ENCODE data around the gene CSRNP3. TPM values are rescaled to one million over a fixed set of nuclear protein-coding genes. Genes with fewer than 3 reads are reported as not detected.

Gene CSRNP3
- polyA plus RNA-seq, 1 donor (not counting 4 experiments of a cell fraction or from before 2014, with no cell fraction given): 0.87 TPM

DNA sequence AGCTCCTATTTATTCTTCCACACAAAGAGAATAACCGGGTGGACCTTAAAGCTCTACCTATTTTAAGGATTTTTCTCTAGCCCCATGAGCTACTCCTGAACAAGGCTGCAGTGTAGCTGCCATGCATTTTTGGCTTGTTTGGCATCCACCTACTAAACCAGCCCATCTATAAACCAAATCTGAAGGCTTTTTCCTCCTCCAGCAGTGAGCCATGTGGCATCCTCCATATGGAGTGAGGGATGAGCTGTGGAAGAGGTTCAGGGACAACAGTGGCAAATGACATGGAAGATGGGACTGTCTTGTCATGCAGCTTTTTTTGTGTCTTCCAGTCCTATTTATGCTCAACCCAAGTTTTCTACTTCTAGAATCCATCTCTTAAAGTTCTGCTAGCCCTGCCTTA lies 224.3 kb downstream of the CSRNP3 start:
- Histone ChIP-seq H4K20me1 (ENCODE audit: control insufficient read depth, extremely low read depth, insufficient read depth, low read length) (no peaks in the 10 kb centered on the region), H3K4me3 (ENCODE audit: control insufficient read depth in 2 of 3, extremely low read depth in 1 of 3, insufficient read depth in 2 of 3, low read depth in 1 of 3, low read length in 3 of 3) (no peak overlapping the region), H3K27ac (ENCODE audit: control insufficient read depth, insufficient read depth, low read length) (no peak overlapping the region), H3K9me1 (ENCODE audit: control insufficient read depth, extremely low read depth, insufficient read depth, low read length) (no peaks in the 10 kb centered on the region), H3K27me3 (ENCODE audit: control insufficient read depth, extremely low read depth, insufficient read depth, low read length) (no peaks in the 10 kb centered on the region), H3K36me3 (ENCODE audit: control insufficient read depth in 2 of 2, extremely low read depth in 1 of 2, insufficient read depth in 2 of 2, low read length in 2 of 2) (no peaks in the 10 kb centered on the region), H3K4me1 (ENCODE audit: control insufficient read depth, extremely low read depth, insufficient read depth, low read length) (no peaks in the 10 kb centered on the region), H3K9me3 (ENCODE audit: control insufficient read depth, low read depth, low read length) (no peaks in the 10 kb centered on the region), H3K79me2 (ENCODE audit: control insufficient read depth, insufficient read depth, low read length) (no peaks in the 10 kb centered on the region), H2AFZ (ENCODE audit: control insufficient read depth, low read length) (no peak overlapping the region), H3K4me2 (ENCODE audit: control insufficient read depth, extremely low read depth, insufficient read depth, low read depth, low read length) (no peak overlapping the region), H3K9ac (ENCODE audit: control insufficient read depth, extremely low read depth, insufficient read depth, low read length) (no peak overlapping the region)
- DNase-seq (ENCODE audit: low read depth, low spot score) (no peak), FAIRE-seq (no peak)
- no peak for TF ChIP-seq EZH2 (IDR thresholded peaks at IDR 0.05; ENCODE audit: low read length)
- TF ChIP-seq, protein P1, sequence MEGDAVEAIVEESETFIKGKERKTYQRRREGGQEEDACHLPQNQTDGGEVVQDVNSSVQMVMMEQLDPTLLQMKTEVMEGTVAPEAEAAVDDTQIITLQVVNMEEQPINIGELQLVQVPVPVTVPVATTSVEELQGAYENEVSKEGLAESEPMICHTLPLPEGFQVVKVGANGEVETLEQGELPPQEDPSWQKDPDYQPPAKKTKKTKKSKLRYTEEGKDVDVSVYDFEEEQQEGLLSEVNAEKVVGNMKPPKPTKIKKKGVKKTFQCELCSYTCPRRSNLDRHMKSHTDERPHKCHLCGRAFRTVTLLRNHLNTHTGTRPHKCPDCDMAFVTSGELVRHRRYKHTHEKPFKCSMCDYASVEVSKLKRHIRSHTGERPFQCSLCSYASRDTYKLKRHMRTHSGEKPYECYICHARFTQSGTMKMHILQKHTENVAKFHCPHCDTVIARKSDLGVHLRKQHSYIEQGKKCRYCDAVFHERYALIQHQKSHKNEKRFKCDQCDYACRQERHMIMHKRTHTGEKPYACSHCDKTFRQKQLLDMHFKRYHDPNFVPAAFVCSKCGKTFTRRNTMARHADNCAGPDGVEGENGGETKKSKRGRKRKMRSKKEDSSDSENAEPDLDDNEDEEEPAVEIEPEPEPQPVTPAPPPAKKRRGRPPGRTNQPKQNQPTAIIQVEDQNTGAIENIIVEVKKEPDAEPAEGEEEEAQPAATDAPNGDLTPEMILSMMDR (optimal IDR thresholded peaks at IDR 0.05 in 1 of 3, IDR thresholded peaks at IDR 0.05 in 1 of 3, conservative IDR thresholded peaks at IDR 0.05 in 1 of 3; ENCODE audit: extremely low read depth in 1 of 3, insufficient read depth in 2 of 3, low read length in 3 of 3): no peak
- dilution Hi-C loops (cut with MboI; ENCODE audit: extremely low pct_ligation_motif_present, low sequenced_read_pairs): loop anchor here (25.0 kb wide), 1 partner anchor 282 kb away; no protein-coding TSS in a partner anchor

DNA sequence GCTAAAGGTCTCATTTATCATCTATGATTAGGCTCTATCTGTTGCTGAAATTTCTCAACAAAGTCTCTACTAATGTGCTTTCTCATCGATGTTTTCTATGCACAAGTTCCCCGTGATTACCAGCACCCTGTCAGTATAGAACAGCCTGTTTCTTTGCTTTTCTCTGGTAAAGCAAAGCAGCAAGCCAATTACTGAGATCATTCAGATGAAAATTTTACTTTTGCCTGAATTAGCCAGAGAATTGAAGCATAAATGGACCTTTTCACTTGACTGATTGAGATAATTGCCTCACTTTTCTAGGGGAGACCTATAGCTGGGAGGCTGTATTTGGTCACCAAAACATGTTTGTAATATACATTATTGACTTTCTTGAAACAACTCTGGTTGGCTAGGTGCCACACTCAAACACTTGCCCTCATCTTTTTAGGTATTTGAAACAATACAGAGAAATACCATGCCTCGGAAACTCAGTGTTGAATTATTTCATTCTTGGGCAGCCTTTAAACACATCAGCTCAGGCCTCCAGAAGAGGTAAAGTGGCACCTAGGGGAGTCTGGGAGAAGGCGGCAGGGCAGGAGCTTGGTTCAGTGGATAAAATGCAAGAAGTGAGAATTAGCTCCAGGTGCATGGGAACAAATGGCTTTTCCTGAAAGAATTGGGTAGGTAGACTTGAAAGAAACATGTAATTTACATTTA lies 228.4 kb downstream of the CSRNP3 start:
- Histone ChIP-seq H3K9me3 (ENCODE audit: control insufficient read depth, low read depth, low read length) (no peaks in the 10 kb centered on the region), H2AFZ (ENCODE audit: control insufficient read depth, low read length) (no peak overlapping the region), H3K79me2 (ENCODE audit: control insufficient read depth, insufficient read depth, low read length) (no peaks in the 10 kb centered on the region), H3K4me1 (ENCODE audit: control insufficient read depth, extremely low read depth, insufficient read depth, low read length) (no peaks in the 10 kb centered on the region), H3K4me3 (ENCODE audit: control insufficient read depth in 2 of 3, extremely low read depth in 1 of 3, insufficient read depth in 2 of 3, low read depth in 1 of 3, low read length in 3 of 3) (no peak overlapping the region), H3K9me1 (ENCODE audit: control insufficient read depth, extremely low read depth, insufficient read depth, low read length) (no peaks in the 10 kb centered on the region), H3K4me2 (ENCODE audit: control insufficient read depth, extremely low read depth, insufficient read depth, low read depth, low read length) (no peak overlapping the region), H3K27me3 (ENCODE audit: control insufficient read depth, extremely low read depth, insufficient read depth, low read length) (no peaks in the 10 kb centered on the region), H3K36me3 (ENCODE audit: control insufficient read depth in 2 of 2, extremely low read depth in 1 of 2, insufficient read depth in 2 of 2, low read length in 2 of 2) (no peaks in the 10 kb centered on the region), H4K20me1 (ENCODE audit: control insufficient read depth, extremely low read depth, insufficient read depth, low read length) (no peaks in the 10 kb centered on the region), H3K27ac (ENCODE audit: control insufficient read depth, insufficient read depth, low read length) (no peak overlapping the region), H3K9ac (ENCODE audit: control insufficient read depth, extremely low read depth, insufficient read depth, low read length) (no peak overlapping the region)
- TF ChIP-seq EZH2 (IDR thresholded peaks at IDR 0.05; ENCODE audit: low read length): no peak
- TF ChIP-seq, protein P1 (optimal IDR thresholded peaks at IDR 0.05 in 1 of 3, IDR thresholded peaks at IDR 0.05 in 1 of 3, conservative IDR thresholded peaks at IDR 0.05 in 1 of 3; ENCODE audit: extremely low read depth in 1 of 3, insufficient read depth in 2 of 3, low read length in 3 of 3): no peak
- dilution Hi-C loops (cut with MboI; ENCODE audit: extremely low pct_ligation_motif_present, low sequenced_read_pairs): loop anchor here (25.0 kb wide), 1 partner anchor 286 kb away; no protein-coding TSS in a partner anchor
- FAIRE-seq: no peak
- no peak for DNase-seq (ENCODE audit: low read depth, low spot score)
